Upper lobe of left lung (tissue), 6 donors: ENCODE measurements around the gene SECISBP2. TPM values are rescaled to one million over a fixed set of nuclear protein-coding genes. Genes with fewer than 3 reads are reported as not detected.
A peak's percentile ranks its signal among the peaks of the same experiment; 100 is the strongest.
"Not testable (repeated sequence)": the region's sequence is repeated elsewhere in the genome, so short reads cannot be mapped to it uniquely, and the experiment has no call there.

ENCODE experiments used
- ATAC-seq, 2 donors: fragments of 200-7000 bp; cut with Tn5 transposase; one replicate each; pipeline ENCODE4 v1.9.1; 2022; ENCODE audit warnings: mild to moderate bottlenecking in 2 of 2, moderate library complexity in 2 of 2; ENCODE audit not compliant: low FRiP score in 2 of 2
- DNase-seq, 2 donors: peaks; one replicate each; pipeline ENCODE4 v3.0.0-alpha.2; 2019 to 2020
- H3K27ac ChIP-seq, 4 donors: fragments of 200-600 bp; sonication (generic); one replicate each; pipeline ENCODE4 v1.5.1; 2016 to 2019
- H3K27me3 ChIP-seq, 4 donors: fragments of 200-600 bp; sonication (generic); one replicate each; pipeline ENCODE4 v1.5.1; 2017 to 2019
- H3K36me3 ChIP-seq, 4 donors: fragments of 200-600 bp; sonication (generic); one replicate each; pipeline ENCODE4 v1.5.1; 2016 to 2019
- H3K4me1 ChIP-seq, 4 donors: fragments of 200-600 bp; sonication (generic); one replicate each; pipeline ENCODE4 v1.5.1; 2018 to 2019
- H3K4me3 ChIP-seq, 4 donors: fragments of 200-600 bp; sonication (generic); one replicate each; pipeline ENCODE4 v1.5.1; 2017 to 2019; ENCODE audit warnings: mild to moderate bottlenecking in 2 of 4, moderate library complexity in 1 of 4
- H3K9me3 ChIP-seq, 4 donors: fragments of 200-600 bp; sonication (generic); one replicate each; pipeline ENCODE4 v1.5.1; 2018 to 2019
- CTCF ChIP-seq, 6 experiments: fragments of 450-650 bp in 4 of 6; fragments of 200-600 bp in 2 of 6; sonication (generic) in 2 of 6; IDR thresholded peaks; one replicate each; pipeline ENCODE4 v1.5.1; 2016 to 2019; ENCODE audit warnings: antibody characterized with exemption in 6 of 6
- EP300 ChIP-seq, 4 donors: sonication (generic); formaldehyde crosslinking; IDR thresholded peaks; one replicate each; pipeline ENCODE4 v1.5.1; 2017; ENCODE audit warnings: antibody characterized with exemption in 4 of 4, control low read depth in 2 of 4
- POLR2A ChIP-seq, 4 donors: fragments of 450-650 bp; IDR thresholded peaks; one replicate each; pipeline ENCODE4 v1.5.1; 2016 to 2017; ENCODE audit warnings: antibody characterized with exemption in 4 of 4, mild to moderate bottlenecking in 2 of 4
- POLR2AphosphoS5 ChIP-seq, 2 donors: sonication (generic); formaldehyde crosslinking; IDR thresholded peaks; one replicate each; pipeline ENCODE4 v1.5.1; 2017; ENCODE audit warnings: antibody characterized with exemption in 2 of 2
- WGBS, 2 donors: methylation state at CpG; one replicate each; pipeline ENCODE4 v1.1.5; 2017 to 2018; 5-methylcytosine and 5-hydroxymethylcytosine counted together
- total RNA-seq, 6 donors: library from RNA; depleted of rRNA in 4 of 6; stranded (reverse); fragments of >200 nt in 4 of 6; gene quantifications; one replicate each; pipeline versions ENCODE4 v1.1.0 to v1.2.1, GENCODE V29; 2016 to 2021
- donor health status: DM: no; HTN: no; CAD: no; lungs with moderate emphysema.
- donor health status: DM: no; HTN: yes; CAD: no; lungs with severe emphysema.

Gene SECISBP2
- total RNA-seq, 6 donors from 2014 or later: 42.0 to 113 (median 60.0) TPM

DNA sequence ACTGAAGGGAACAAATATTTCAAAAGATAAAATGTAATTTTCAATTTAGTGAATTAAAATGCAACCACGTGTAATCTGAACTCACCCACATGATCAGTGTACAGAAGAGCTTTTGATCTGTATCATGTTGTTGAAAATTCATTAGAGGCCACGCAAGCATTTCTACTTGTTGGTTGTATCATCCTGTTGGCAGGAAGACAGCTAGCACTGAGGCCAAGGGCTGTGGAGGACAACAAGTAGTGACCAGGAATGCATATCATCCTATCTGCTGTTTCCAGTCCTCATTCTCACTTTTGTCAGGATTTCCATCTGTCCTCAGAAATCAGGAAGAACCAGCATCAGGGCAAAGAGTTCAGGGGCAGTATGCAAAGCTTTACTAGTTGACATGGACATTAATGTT, 37.2 kb upstream of the SECISBP2 start:
- WGBS, 2 donors: 63 to 71% methylated on average over 2 of the region's 2 CpGs
- no peak for ATAC-seq
- Histone ChIP-seq H3K36me3 (no peaks in the 10 kb centered on the region), H3K4me1 (peaks cover 3 to 17% (median 14%) of the 10 kb centered on the region in 4 donors), H3K27me3 (no peaks in the 10 kb centered on the region), H3K9me3 (no peaks in the 10 kb centered on the region), H3K27ac (peak overlapping the region in 2 of 4 donors; percentile 61 to 66), H3K4me3 (no peak overlapping the region)
- DNase-seq: no peak
- TF ChIP-seq POLR2A (IDR thresholded peaks at IDR 0.05): no peak
- TF ChIP-seq EP300 (IDR thresholded peaks at IDR 0.05): no peak
- TF ChIP-seq POLR2AphosphoS5 (IDR thresholded peaks at IDR 0.05): no peak
- TF ChIP-seq CTCF (IDR thresholded peaks at IDR 0.05): no peak

- peak overlapping the region in 3 of 4 donors; percentile 36 to 45 (median 43) for H3K4me3 ChIP-seq
Observed at GRCh38 chr9:89282248-89282968, 35.9 kb upstream of the SECISBP2 start.

GRCh38 chr9:89284076-89284475, 34.2 kb upstream of the SECISBP2 start:
- H3K9me3 ChIP-seq: no peaks in the 10 kb centered on the region
- H3K4me1 ChIP-seq: peaks cover 0 to 17% (median 11%) of the 10 kb centered on the region in 4 donors
- DNase-seq (peak in 1 of 2 donors; percentile 61), ATAC-seq (peak in 1 of 2 donors; percentile 54)
- no peaks in the 10 kb centered on the region for H3K27me3 ChIP-seq
- 62 to 79% methylated on average over 7 of the region's 7 CpGs for WGBS, 2 donors
- no peaks in the 10 kb centered on the region for H3K36me3 ChIP-seq
- peak overlapping the region in 2 of 4 donors; percentile 7 to 42 for H3K27ac ChIP-seq
- no peak overlapping the region for H3K4me3 ChIP-seq
- no peak for TF ChIP-seq CTCF (IDR thresholded peaks at IDR 0.05)
- no peak for TF ChIP-seq EP300 (IDR thresholded peaks at IDR 0.05)
- TF ChIP-seq POLR2A (IDR thresholded peaks at IDR 0.05): no peak
- no peak for TF ChIP-seq POLR2AphosphoS5 (IDR thresholded peaks at IDR 0.05)

More at GRCh38 chr9:89282248-89282968, 35.9 kb upstream of the SECISBP2 start:
- Histone ChIP-seq H3K4me1 (peaks cover 2 to 17% (median 14%) of the 10 kb centered on the region in 4 donors), H3K27ac (peak overlapping the region in 3 of 4 donors; percentile 6 to 66 (median 61))
- not testable (repeated sequence) for H3K36me3 ChIP-seq, H3K9me3 ChIP-seq, H3K27me3 ChIP-seq
- TF ChIP-seq POLR2A (IDR thresholded peaks at IDR 0.05): peak in 1 of 4 donors; percentile 44
- WGBS, 2 donors: 57 to 81% methylated on average over 26 to 27 of the region's 42 CpGs
- peak; percentile 39 to 90 for DNase-seq
- peak in 1 of 2 donors; percentile 52 for ATAC-seq

GRCh38 chr9:89291741-89292140, 26.6 kb upstream of the SECISBP2 start:
- no peak for DNase-seq
- no peak for TF ChIP-seq EP300 (IDR thresholded peaks at IDR 0.05)
- TF ChIP-seq POLR2A (IDR thresholded peaks at IDR 0.05): no peak
- TF ChIP-seq POLR2AphosphoS5 (IDR thresholded peaks at IDR 0.05): no peak
- no peak for TF ChIP-seq CTCF (IDR thresholded peaks at IDR 0.05)
- no peak overlapping the region for H3K4me3 ChIP-seq
- no peak for ATAC-seq
- peaks cover 0 to 5% (median 2%) of the 10 kb centered on the region in 4 donors for H3K9me3 ChIP-seq
- H3K27ac ChIP-seq: no peak overlapping the region
- H3K4me1 ChIP-seq: no peaks in the 10 kb centered on the region
- H3K36me3 ChIP-seq: no peaks in the 10 kb centered on the region
- WGBS, 2 donors: 94 to 95% methylated on average over 2 of the region's 2 CpGs
- no peaks in the 10 kb centered on the region for H3K27me3 ChIP-seq

DNA sequence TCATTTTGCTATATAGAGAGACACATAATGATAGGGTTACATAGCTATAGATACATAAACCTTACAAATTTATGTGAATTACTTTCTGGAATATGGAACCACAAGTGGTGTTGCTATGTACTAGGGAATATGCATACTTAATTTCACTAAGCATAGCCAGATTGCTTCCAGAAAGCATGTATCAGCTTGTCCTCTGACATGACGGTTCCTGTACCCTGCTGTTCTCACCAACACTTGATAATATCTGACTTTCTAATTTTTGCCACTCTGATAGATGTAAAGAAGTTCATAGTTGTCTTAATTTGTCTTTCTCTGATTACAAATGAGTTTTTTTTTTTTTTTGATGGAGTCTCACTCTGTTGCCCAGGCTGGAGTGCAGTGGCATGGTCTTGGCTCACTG, 25.3 kb upstream of the SECISBP2 start:
- no peak overlapping the region for H3K4me3 ChIP-seq
- DNase-seq (no peak), ATAC-seq (no peak)
- H3K36me3 ChIP-seq: no peaks in the 10 kb centered on the region
- TF ChIP-seq CTCF (IDR thresholded peaks at IDR 0.05) (no peak), POLR2A (IDR thresholded peaks at IDR 0.05) (no peak), EP300 (IDR thresholded peaks at IDR 0.05) (no peak), POLR2AphosphoS5 (IDR thresholded peaks at IDR 0.05) (no peak)
- H3K27ac ChIP-seq: no peak overlapping the region
- WGBS, 2 donors: 89 to 100% methylated on average over 1 of the region's 1 CpG
- peaks cover 0 to 5% (median 2%) of the 10 kb centered on the region in 4 donors for H3K9me3 ChIP-seq
- H3K27me3 ChIP-seq: no peaks in the 10 kb centered on the region
- H3K4me1 ChIP-seq: no peaks in the 10 kb centered on the region
